H1 (cell line): ENCODE data around the gene RPS6KA2. TPM values are rescaled to one million over a fixed set of nuclear protein-coding genes. Genes with fewer than 3 reads are reported as not detected.

ENCODE experiments used
- CTCF ChIA-PET: fragments of 300-600 bp; sonication (Branson Sonifier 250); formaldehyde crosslinking; loops from one replicate; lab custom pipeline; 2021; ENCODE audit not compliant: partially characterized antibody; lab: Charles Lee
- POLR2A ChIA-PET: fragments of 300-600 bp; sonication (Branson Sonifier 250); formaldehyde crosslinking; loops from one replicate; lab custom pipeline; 2021; ENCODE audit warnings: inconsistent platforms; ENCODE audit not compliant: partially characterized antibody; lab: Charles Lee
- DNase-seq, 2 experiments: peaks; one replicate each; pipeline versions ENCODE4 v3.0.0 to v3.0.0-alpha.2; 2010 to 2022; ENCODE audit warnings: low spot score in 2 of 2, low read depth in 1 of 2, mixed read lengths in 1 of 2
- FAIRE-seq: peaks from 2 replicates; lab custom pipeline; 2011; peaks lifted over from hg19 to GRCh38; lab: Jason Lieb, UNC
- H2AFZ ChIP-seq: 2 replicates; pipeline ENCODE4 v1.8.1; 2012; ENCODE audit warnings: low read length, inconsistent platforms
- H2AK5ac ChIP-seq: 2 replicates; pipeline ENCODE4 v1.6.1; 2013; ENCODE audit warnings: low read depth, low read length
- H2BK120ac ChIP-seq: replicated peaks from 2 replicates; pipeline ENCODE3; 2013; ENCODE audit warnings: low read depth, low read length, inconsistent platforms
- H2BK12ac ChIP-seq: 2 replicates; pipeline ENCODE4 v1.6.1; 2013; ENCODE audit warnings: low read depth, low read length
- H2BK15ac ChIP-seq: 2 replicates; pipeline ENCODE4 v1.6.1; 2013; ENCODE audit warnings: low read length
- H2BK20ac ChIP-seq: 2 replicates; pipeline ENCODE4 v1.6.1; 2013; ENCODE audit warnings: low read length
- H2BK5ac ChIP-seq: 2 replicates; pipeline ENCODE4 v1.6.1; 2013; ENCODE audit warnings: low read depth, low read length
- H3K14ac ChIP-seq: 2 replicates; pipeline ENCODE4 v1.6.1; 2013; ENCODE audit warnings: inconsistent platforms; ENCODE audit not compliant: insufficient read length
- H3K18ac ChIP-seq: 2 replicates; pipeline ENCODE4 v1.6.1; 2013; ENCODE audit warnings: low read length; ENCODE audit errors: extremely low read depth
- H3K23ac ChIP-seq: 2 replicates; pipeline ENCODE4 v1.6.1; 2013; ENCODE audit warnings: inconsistent platforms; ENCODE audit not compliant: insufficient read length
- H3K23me2 ChIP-seq: 2 replicates; pipeline ENCODE4 v1.6.1; 2013; ENCODE audit warnings: low read depth, low read length
- H3K27ac ChIP-seq: 2 replicates; pipeline ENCODE4 v1.6.1; 2011; ENCODE audit warnings: low read depth, low read length, inconsistent platforms
- H3K27me3 ChIP-seq, 4 experiments: replicated peaks in 1 of 4; 1 replicate in 1 of 4; 2 replicates in 3 of 4; pipeline versions ENCODE4 v1.6.1 to v1.8.1; 2011 to 2013; ENCODE audit warnings: low read length in 3 of 4, mild to moderate bottlenecking in 3 of 4, inconsistent platforms in 2 of 4, mixed read lengths in 2 of 4, moderate library complexity in 1 of 4; ENCODE audit not compliant: control insufficient read depth in 3 of 4, insufficient read depth in 3 of 4; ENCODE audit errors: extremely low read depth in 1 of 4
- H3K36me3 ChIP-seq, 4 experiments: 2 replicates each; pipeline versions ENCODE4 v1.6.1 to v1.8.1; 2011 to 2013; ENCODE audit warnings: mild to moderate bottlenecking in 4 of 4, low read length in 3 of 4, moderate library complexity in 2 of 4, control low read depth in 1 of 4, inconsistent platforms in 1 of 4; ENCODE audit not compliant: insufficient read depth in 4 of 4, control insufficient read depth in 2 of 4
- H3K4ac ChIP-seq: replicated peaks from 2 replicates; pipeline ENCODE3; 2013; ENCODE audit warnings: low read length, low read depth, mixed read lengths, inconsistent platforms; ENCODE audit not compliant: insufficient read length
- H3K4me1 ChIP-seq, 4 experiments: replicated peaks in 1 of 4; 1 replicate in 1 of 4; 2 replicates in 3 of 4; pipeline versions ENCODE4 v1.6.1 to v1.8.1; 2011 to 2013; ENCODE audit warnings: low read length in 3 of 4, inconsistent platforms in 2 of 4, mixed read lengths in 1 of 4; ENCODE audit not compliant: insufficient read depth in 4 of 4, control insufficient read depth in 3 of 4
- H3K4me2 ChIP-seq, 2 experiments: 2 replicates each; pipeline versions ENCODE4 v1.6.1 to v1.8.1; 2011 to 2013; ENCODE audit warnings: low read depth in 2 of 2, low read length in 2 of 2, control low read depth in 1 of 2, inconsistent platforms in 1 of 2, mild to moderate bottlenecking in 1 of 2; ENCODE audit not compliant: insufficient read depth in 1 of 2
- H3K4me3 ChIP-seq, 4 experiments: fragments of 200-600, 300-600 bp in 1 of 4; sonication (generic), shearing (Covaris generic), sonication (Bioruptor Twin) in 1 of 4; 2 replicates each; pipeline versions ENCODE4 v1.5.1 to v1.8.1; 2011 to 2016; ENCODE audit warnings: low read length in 4 of 4, low read depth in 3 of 4, control low read depth in 2 of 4, inconsistent platforms in 2 of 4, mild to moderate bottlenecking in 2 of 4, mixed read lengths in 1 of 4, moderate library complexity in 1 of 4; ENCODE audit not compliant: insufficient read depth in 2 of 4; ENCODE audit errors: extremely low read depth in 1 of 4
- H3K56ac ChIP-seq: replicated peaks from 2 replicates; pipeline ENCODE3; 2013; ENCODE audit warnings: low read depth, mild to moderate bottlenecking, mixed read lengths, low read length, inconsistent platforms; ENCODE audit not compliant: insufficient read length
- H3K79me1 ChIP-seq: 2 replicates; pipeline ENCODE4 v1.6.1; 2013; ENCODE audit warnings: low read depth, low read length, control low read depth
- H3K79me2 ChIP-seq, 2 experiments: 2 replicates each; pipeline versions ENCODE4 v1.6.1 to v1.8.1; 2012 to 2013; ENCODE audit warnings: low read length in 2 of 2, mild to moderate bottlenecking in 2 of 2, inconsistent platforms in 1 of 2; ENCODE audit not compliant: insufficient read depth in 2 of 2, control insufficient read depth in 1 of 2
- H3K9ac ChIP-seq, 4 experiments: replicated peaks in 1 of 4; 1 replicate in 1 of 4; 2 replicates in 3 of 4; pipeline versions ENCODE4 v1.6.1 to v1.8.1; 2011 to 2013; ENCODE audit warnings: low read depth in 3 of 4, low read length in 3 of 4, control low read depth in 2 of 4, mild to moderate bottlenecking in 2 of 4, moderate library complexity in 2 of 4, inconsistent platforms in 1 of 4; ENCODE audit errors: extremely low read depth in 1 of 4
- H3K9me3 ChIP-seq, 2 experiments: 2 replicates each; pipeline versions ENCODE4 v1.6.1 to v1.8.1; 2012 to 2013; ENCODE audit warnings: mild to moderate bottlenecking in 2 of 2, moderate library complexity in 2 of 2, control low read depth in 1 of 2, inconsistent platforms in 1 of 2, low read depth in 1 of 2, low read length in 1 of 2, mixed read lengths in 1 of 2; ENCODE audit not compliant: insufficient read depth in 2 of 2
- H4K20me1 ChIP-seq, 2 experiments: replicated peaks in 1 of 2; 2 replicates each; pipeline versions ENCODE3 to v1.8.1; 2011 to 2013; ENCODE audit warnings: inconsistent platforms in 2 of 2, low read length in 2 of 2, mild to moderate bottlenecking in 1 of 2; ENCODE audit not compliant: insufficient read depth in 2 of 2, control insufficient read depth in 1 of 2
- H4K5ac ChIP-seq: 2 replicates; pipeline ENCODE4 v1.6.1; 2013; ENCODE audit warnings: low read length, low read depth, mixed read lengths, inconsistent platforms; ENCODE audit not compliant: insufficient read length
- H4K8ac ChIP-seq: 2 replicates; pipeline ENCODE4 v1.8.0; 2013; ENCODE audit warnings: mild to moderate bottlenecking, moderate library complexity, low read length, inconsistent platforms; ENCODE audit not compliant: insufficient read depth; ENCODE audit errors: extremely low read depth
- H4K91ac ChIP-seq: replicated peaks from 2 replicates; pipeline ENCODE3; 2013; ENCODE audit warnings: low read length, mixed read lengths, inconsistent platforms; ENCODE audit not compliant: insufficient read length
- E2F6 ChIP-seq: IDR thresholded peaks from 2 replicates; pipeline ENCODE4 v1.6.1; 2012; ENCODE audit warnings: inconsistent platforms
- KDM5A ChIP-seq: fragments of 200-600 bp; IDR thresholded peaks from 2 replicates; pipeline ENCODE4 v1.7.1; 2012; ENCODE audit warnings: mild to moderate bottlenecking, low read length, inconsistent platforms, mixed read lengths
- RAD21 ChIP-seq, 2 experiments: IDR thresholded peaks in 1 of 2; conservative IDR thresholded peaks in 1 of 2; 2 replicates each; pipeline ENCODE4 v1.6.1; 2011; ENCODE audit warnings: low read depth in 2 of 2, low read length in 2 of 2, improper control_type of control experiment in 1 of 2, inconsistent platforms in 1 of 2, mild to moderate bottlenecking in 1 of 2, moderate library complexity in 1 of 2
- SAP30 ChIP-seq: fragments of 300-600 bp; sonication (generic); IDR thresholded peaks from 2 replicates; pipeline ENCODE4 v1.7.1; 2012; ENCODE audit warnings: low read length, moderate library complexity, mild to moderate bottlenecking, inconsistent platforms; ENCODE audit not compliant: insufficient read depth, insufficient replicate concordance
- SP2 ChIP-seq: IDR thresholded peaks from 2 replicates; pipeline ENCODE4 v1.6.1; 2012; ENCODE audit warnings: mild to moderate bottlenecking, low read length, inconsistent platforms
- SP4 ChIP-seq: IDR thresholded peaks from 2 replicates; pipeline ENCODE4 v1.6.1; 2012; ENCODE audit warnings: low read length, inconsistent platforms
- TAF7 ChIP-seq: optimal IDR thresholded peaks from 2 replicates; pipeline ENCODE3; 2011; ENCODE audit warnings: low read depth, mild to moderate bottlenecking, inconsistent platforms, low read length, moderate library complexity, borderline replicate concordance
- USF2 ChIP-seq: IDR thresholded peaks from 2 replicates; pipeline ENCODE4 v1.6.1; 2011; ENCODE audit warnings: low read length, improper control_type of control experiment
- WGBS, 2 experiments: shearing (Covaris generic) in 1 of 2; methylation state at CpG; one replicate each; pipeline versions ENCODE4 v1.1.6 to v1.1.7; 2013 to 2015; ENCODE audit warnings: low lambda C conversion rate in 2 of 2, mixed read lengths in 2 of 2, inconsistent platforms in 1 of 2, low coverage in 1 of 2, missing lambda C conversion rate in 1 of 2; ENCODE audit not compliant: insufficient replicate concordance in 2 of 2, insufficient coverage in 1 of 2, insufficient read length in 1 of 2; ENCODE audit errors: extremely low coverage in 1 of 2, missing lambda C conversion rate in 1 of 2; 5-methylcytosine and 5-hydroxymethylcytosine counted together
- polyA plus RNA-seq, 7 experiments: library from polyadenylated mRNA; depleted of rRNA in 3 of 7; stranded (reverse) in 5 of 7; unstranded in 2 of 7; fragments of >200 nt in 5 of 7; fragments of 200-250 nt in 2 of 7; gene quantifications; 1 replicate in 5 of 7; 2 replicates in 1 of 7; 4 replicates in 1 of 7; pipeline versions ENCODE4 v1.2.1 to v1.2.3, GENCODE V29; 2011 to 2013; ENCODE audit warnings: missing spikeins in 2 of 7, mixed read lengths in 2 of 7
- total RNA-seq: library from RNA; stranded (reverse); fragmentation: NEBNext Ultra II Directional; extraction: Animal tissue kit (Norgen Biotek cat#: 25700); gene quantifications from 2 replicates; pipeline ENCODE4 v1.2.1, GENCODE V29; 2021

The RPS6KA2 gene
- total and polyA plus RNA-seq, 2 of the 8 experiments (the other 6 are each of a cell fraction or from before 2014, with no cell fraction given), result 8.8 to 25.7 TPM

- WGBS, 2 experiments, result 81% methylated on average over 11 of the region's 11 CpGs; no CpG with 5 or more reads in 1 of the 2 experiments
- H4K20me1 ChIP-seq, result no peaks in the 10 kb centered on the region
- H3K23me2 ChIP-seq, result no peaks in the 10 kb centered on the region
- no peaks in the 10 kb centered on the region for H3K79me1 ChIP-seq
- POLR2A ChIA-PET, result interaction anchor here (1.6 kb wide), 1 partner anchor 10 kb away, joined by 7 read pairs; no protein-coding TSS in a partner anchor
- no peaks in the 10 kb centered on the region for H3K79me2 ChIP-seq
- H3K9ac ChIP-seq, result no peak overlapping the region
- H4K5ac ChIP-seq, result no peak overlapping the region
- H3K4me2 ChIP-seq, result peak overlapping the region in 1 of 2 experiments; percentile 45; a peak in 2 of 4 replicates
- peaks cover 3 to 8% (median 6%) of the 10 kb centered on the region in 4 experiments; a peak in 6 of 7 replicates for H3K4me1 ChIP-seq
- H3K4ac ChIP-seq, result no peak overlapping the region
- H2BK5ac ChIP-seq, result no peak overlapping the region
- no peak for DNase-seq
- no peak overlapping the region for H3K14ac ChIP-seq
- no peak overlapping the region for H2AK5ac ChIP-seq
- H3K56ac ChIP-seq, result no peak overlapping the region
- H3K9me3 ChIP-seq, result no peaks in the 10 kb centered on the region
- FAIRE-seq, result peak; percentile 19
- peak overlapping the region; percentile 38; the same call in 1 of the 2 replicates for H3K18ac ChIP-seq
- TF ChIP-seq SAP30 (no peak), RAD21 (IDR thresholded peaks at IDR 0.05 in 1 of 2, conservative IDR thresholded peaks at IDR 0.05 in 1 of 2; ENCODE audit: low read depth in 2 of 2, low read length in 2 of 2) (no peak), SP2 (no peak), E2F6 (no peak), TAF7 (no peak), USF2 (no peak), SP4 (no peak), KDM5A (no peak)
- no peak overlapping the region for H3K23ac ChIP-seq
- CTCF ChIA-PET, result interaction anchor here (0.9 to 2.3 kb wide), 6 partner anchors 13 to 285 kb away, joined by 3 to 8 read pairs (median 4); no protein-coding TSS in a partner anchor
- no peak overlapping the region for H3K27ac ChIP-seq
- H2BK20ac ChIP-seq, result no peak overlapping the region
- no peak overlapping the region for H4K91ac ChIP-seq
- no peak overlapping the region for H2BK12ac ChIP-seq
- no peak overlapping the region for H3K4me3 ChIP-seq
- H3K36me3 ChIP-seq, result peaks cover 0 to 7% (median 3%) of the 10 kb centered on the region in 4 experiments; a peak in 3 of 8 replicates
- H2BK120ac ChIP-seq, result no peak overlapping the region
- no peaks in the 10 kb centered on the region for H3K27me3 ChIP-seq
- no peak overlapping the region for H4K8ac ChIP-seq
- H2AFZ ChIP-seq, result no peak overlapping the region
- H2BK15ac ChIP-seq, result no peak overlapping the region
Observed at GRCh38 chr6:166489301-166490155, 137.5 kb downstream of the RPS6KA2 start.
